HG02798 (cell line): ENCODE data around the gene ELOVL6.
"Not testable (repeated sequence)": the region's sequence is repeated elsewhere in the genome, so short reads cannot be mapped to it uniquely, and the experiment has no call there.

ENCODE experiments used
- ATAC-seq: cut with Tn5 transposase; IDR thresholded peaks from one replicate; pipeline ENCODE4 v1.9.1; 2021; ENCODE audit warnings: mild to moderate bottlenecking; ENCODE audit not compliant: unreplicated experiment, poor library complexity

ELOVL6 gene

GRCh38 chr4:110164251-110164650 is 34.2 kb downstream of the ELOVL6 start:
- ATAC-seq, result no peak

- no peak for ATAC-seq
Measured at GRCh38 chr4:110163327-110164069, 34.9 kb downstream of the ELOVL6 start.

GRCh38 chr4:110160618-110161017 is 37.8 kb downstream of the ELOVL6 start:
- no peak for ATAC-seq

GRCh38 chr4:110159541-110159940 is 38.9 kb downstream of the ELOVL6 start:
- ATAC-seq, result no peak

- no peak for ATAC-seq
Measured at GRCh38 chr4:110157580-110157979, 40.8 kb downstream of the ELOVL6 start.

- not testable (repeated sequence) for ATAC-seq
Measured at GRCh38 chr4:110157166-110157565, 41.2 kb downstream of the ELOVL6 start.

- no peak for ATAC-seq
Measured at GRCh38 chr4:110156442-110156841, 42.0 kb downstream of the ELOVL6 start.

GRCh38 chr4:110155654-110156053 is 42.8 kb downstream of the ELOVL6 start:
- ATAC-seq, result no peak

GRCh38 chr4:110154582-110154981 is 43.8 kb downstream of the ELOVL6 start:
- no peak for ATAC-seq

GRCh38 chr4:110152386-110152785 is 46.0 kb downstream of the ELOVL6 start:
- ATAC-seq, result no peak

GRCh38 chr4:110149089-110149488 is 49.3 kb downstream of the ELOVL6 start:
- ATAC-seq, result no peak

- ATAC-seq, result no peak
Measured at GRCh38 chr4:110142461-110142860, 56.0 kb downstream of the ELOVL6 start.

GRCh38 chr4:110139815-110140214 is 58.6 kb downstream of the ELOVL6 start:
- no peak for ATAC-seq

GRCh38 chr4:110139111-110139510 is 59.3 kb downstream of the ELOVL6 start:
- no peak for ATAC-seq

- ATAC-seq, result no peak
Measured at GRCh38 chr4:110138551-110138950, 59.9 kb downstream of the ELOVL6 start.

- ATAC-seq, result no peak
Measured at GRCh38 chr4:110137829-110138228, 60.6 kb downstream of the ELOVL6 start.

GRCh38 chr4:110135523-110135922 is 62.9 kb downstream of the ELOVL6 start:
- ATAC-seq, result no peak

GRCh38 chr4:110135076-110135475 is 63.3 kb downstream of the ELOVL6 start:
- ATAC-seq, result no peak

GRCh38 chr4:110134269-110134869 is 64.0 kb downstream of the ELOVL6 start:
- ATAC-seq, result no peak

- no peak for ATAC-seq
Measured at GRCh38 chr4:110132816-110133719, 65.3 kb downstream of the ELOVL6 start.

- ATAC-seq, result no peak
Measured at GRCh38 chr4:110131916-110132315, 66.5 kb downstream of the ELOVL6 start.
